Transverse colon (tissue), 4 donors: Measurements from ENCODE around the gene F8. TPM values are rescaled to one million over a fixed set of nuclear protein-coding genes. Genes with fewer than 3 reads are reported as not detected.

Source experiments
- DNase-seq: peaks from one replicate; pipeline ENCODE4 v3.0.0-alpha.2; 2019
- H3K27ac ChIP-seq, 4 donors: fragments of 200-600 bp; sonication (generic); 2 replicates each; pipeline ENCODE4 v1.5.1; 2016 to 2018; ENCODE audit warnings: inconsistent platforms in 4 of 4
- H3K27me3 ChIP-seq: fragments of 200-600 bp; sonication (generic); 2 replicates; pipeline ENCODE4 v1.5.1; 2017; ENCODE audit warnings: inconsistent platforms
- H3K36me3 ChIP-seq, 4 donors: fragments of 200-600 bp; sonication (generic); 2 replicates each; pipeline ENCODE4 v1.5.1; 2017 to 2019; ENCODE audit warnings: inconsistent platforms in 4 of 4
- H3K4me1 ChIP-seq, 4 donors: fragments of 200-600 bp; sonication (generic); 2 replicates each; pipeline ENCODE4 v1.5.1; 2017 to 2020; ENCODE audit warnings: inconsistent platforms in 4 of 4
- H3K4me3 ChIP-seq, 4 donors: fragments of 200-600 bp; sonication (generic); 1 replicate in 1 of 4; 2 replicates in 3 of 4; pipeline versions ENCODE4 v1.5.1 to v1.6.1; 2017 to 2019; ENCODE audit warnings: inconsistent platforms in 4 of 4
- H3K9me3 ChIP-seq, 2 donors: fragments of 200-600 bp; sonication (generic); 2 replicates each; pipeline ENCODE4 v1.5.1; 2017 to 2019; ENCODE audit warnings: inconsistent platforms in 2 of 2
- CTCF ChIP-seq, 5 experiments: fragments of 200-600 bp in 3 of 5; fragments of 450-650 bp in 2 of 5; sonication (generic) in 3 of 5; IDR thresholded peaks; 1 replicate in 2 of 5; 2 replicates in 3 of 5; pipeline ENCODE4 v1.5.1; 2016 to 2017; ENCODE audit warnings: antibody characterized with exemption in 5 of 5, inconsistent platforms in 3 of 5, mild to moderate bottlenecking in 2 of 5, moderate library complexity in 1 of 5
- EP300 ChIP-seq: sonication (generic); formaldehyde crosslinking; IDR thresholded peaks from one replicate; pipeline ENCODE4 v1.6.1; 2017; ENCODE audit warnings: antibody characterized with exemption, low read depth
- POLR2A ChIP-seq: fragments of 450-650 bp; IDR thresholded peaks from one replicate; pipeline ENCODE4 v1.6.1; 2016; ENCODE audit warnings: antibody characterized with exemption, mild to moderate bottlenecking, moderate library complexity
- POLR2AphosphoS5 ChIP-seq, 3 donors: sonication (generic); formaldehyde crosslinking; IDR thresholded peaks; one replicate each; pipeline ENCODE4 v1.6.1; 2016; ENCODE audit warnings: antibody characterized with exemption in 3 of 3
- WGBS, 2 donors: methylation state at CpG; one replicate each; pipeline ENCODE4 v1.1.5; 2018; ENCODE audit warnings: low coverage in 1 of 2; 5-methylcytosine and 5-hydroxymethylcytosine counted together
- in situ Hi-C, 4 donors: fragments of 200-750 bp; cut with MboI; loops; one replicate each; pipeline versions ENCODE4 v1.15.0 to v1.15.1; 2017; ENCODE audit warnings: low sequenced_read_pairs in 3 of 4, low pct_ligation_motif_present in 1 of 4, low pct_unique_long_range_greater_than_20kb in 1 of 4
- intact Hi-C: fragments of 100-400 bp; cut with DNase I; formaldehyde crosslinking; loops from one replicate; pipeline ENCODE4 v1.15.1; 2023; ENCODE audit warnings: low total_unique reads
- total RNA-seq, 4 donors: library from RNA; depleted of rRNA; stranded (reverse); fragments of >200 nt; gene quantifications; one replicate each; pipeline ENCODE4 v1.1.0, GENCODE V29; 2016

Gene F8
- total RNA-seq, 4 donors from 2014 or later: 1.2 to 4.5 (median 4.0) TPM

DNA sequence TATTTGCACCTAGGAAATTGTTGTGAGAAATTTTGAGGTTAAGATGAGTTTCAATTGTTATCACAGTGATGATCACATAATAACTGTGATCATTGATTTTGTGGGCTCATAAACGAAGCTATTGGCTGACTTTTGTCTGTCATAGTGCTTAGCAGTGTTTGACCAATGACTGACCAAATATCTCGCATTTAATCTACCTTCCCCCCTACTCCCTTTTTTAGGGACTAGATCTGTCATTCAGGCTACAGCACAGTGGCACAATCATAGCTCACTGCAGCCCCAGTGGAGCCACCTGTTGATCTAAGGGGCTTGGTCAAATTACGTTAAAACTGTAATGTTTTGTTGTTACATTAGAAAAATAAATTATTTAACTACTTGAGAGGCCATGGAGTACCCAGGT, 5.6 kb upstream of the F8 start:
- Histone ChIP-seq H3K4me3 (peak overlapping the region in 2 of 4 donors; percentile 51 to 66), H3K27me3 (no peaks in the 10 kb centered on the region), H3K36me3 (no peaks in the 10 kb centered on the region), H3K27ac (peak overlapping the region; percentile 91 to 98 (median 94)), H3K9me3 (no peaks in the 10 kb centered on the region), H3K4me1 (peaks cover 0 to 13% (median 5%) of the 10 kb centered on the region in 4 donors)
- in situ Hi-C loops (no loop called here), intact Hi-C loops (no loop called here)
- TF ChIP-seq POLR2A: no peak
- TF ChIP-seq CTCF (IDR thresholded peaks at IDR 0.05): no peak
- TF ChIP-seq EP300: no peak
- no peak for TF ChIP-seq POLR2AphosphoS5 (IDR thresholded peaks at IDR 0.05)
- DNase-seq: no peak
- WGBS, 2 donors: 14 to 37% methylated on average over 1 to 3 of the region's 3 CpGs

DNA sequence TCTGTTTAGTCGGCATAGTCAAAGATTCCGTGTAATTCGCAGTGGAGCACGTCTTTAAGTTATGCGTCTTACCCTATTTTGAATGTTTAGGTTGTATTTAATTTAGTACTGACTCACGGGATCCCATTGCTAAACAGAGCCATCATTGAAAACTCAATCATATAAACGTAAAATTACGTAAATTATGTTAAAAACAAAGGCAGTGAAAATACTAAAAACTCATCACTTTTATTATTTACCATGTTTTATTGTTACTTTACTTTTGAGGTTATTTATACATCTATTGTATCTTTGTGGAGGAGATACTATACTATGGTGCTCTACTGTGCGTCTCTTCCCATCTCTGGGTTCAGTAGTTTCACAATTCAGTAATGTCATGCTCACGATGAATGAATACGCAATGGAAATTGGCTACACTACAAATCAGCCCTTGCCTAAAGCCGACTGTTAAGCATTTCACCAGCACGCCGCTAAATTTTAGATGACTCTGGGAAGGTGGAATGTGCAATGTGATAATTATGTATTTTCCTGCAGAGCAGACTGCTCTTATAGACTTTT, 5.1 kb upstream of the F8 start:
- Histone ChIP-seq H3K9me3 (no peaks in the 10 kb centered on the region), H3K4me1 (peaks cover 0 to 13% (median 5%) of the 10 kb centered on the region in 4 donors), H3K36me3 (no peaks in the 10 kb centered on the region), H3K27me3 (no peaks in the 10 kb centered on the region), H3K27ac (peak overlapping the region; percentile 91 to 98 (median 94)), H3K4me3 (peak overlapping the region; percentile 47 to 66 (median 54))
- DNase-seq: no peak
- TF ChIP-seq CTCF (IDR thresholded peaks at IDR 0.05) (no peak), POLR2AphosphoS5 (IDR thresholded peaks at IDR 0.05) (peak; percentile 42 to 63 (median 48)), EP300 (no peak), POLR2A (peak; percentile 42)
- intact Hi-C loops (no loop called here), in situ Hi-C loops (no loop called here)
- WGBS, 2 donors: 0 to 42% methylated on average over 8 to 14 of the region's 14 CpGs

DNA sequence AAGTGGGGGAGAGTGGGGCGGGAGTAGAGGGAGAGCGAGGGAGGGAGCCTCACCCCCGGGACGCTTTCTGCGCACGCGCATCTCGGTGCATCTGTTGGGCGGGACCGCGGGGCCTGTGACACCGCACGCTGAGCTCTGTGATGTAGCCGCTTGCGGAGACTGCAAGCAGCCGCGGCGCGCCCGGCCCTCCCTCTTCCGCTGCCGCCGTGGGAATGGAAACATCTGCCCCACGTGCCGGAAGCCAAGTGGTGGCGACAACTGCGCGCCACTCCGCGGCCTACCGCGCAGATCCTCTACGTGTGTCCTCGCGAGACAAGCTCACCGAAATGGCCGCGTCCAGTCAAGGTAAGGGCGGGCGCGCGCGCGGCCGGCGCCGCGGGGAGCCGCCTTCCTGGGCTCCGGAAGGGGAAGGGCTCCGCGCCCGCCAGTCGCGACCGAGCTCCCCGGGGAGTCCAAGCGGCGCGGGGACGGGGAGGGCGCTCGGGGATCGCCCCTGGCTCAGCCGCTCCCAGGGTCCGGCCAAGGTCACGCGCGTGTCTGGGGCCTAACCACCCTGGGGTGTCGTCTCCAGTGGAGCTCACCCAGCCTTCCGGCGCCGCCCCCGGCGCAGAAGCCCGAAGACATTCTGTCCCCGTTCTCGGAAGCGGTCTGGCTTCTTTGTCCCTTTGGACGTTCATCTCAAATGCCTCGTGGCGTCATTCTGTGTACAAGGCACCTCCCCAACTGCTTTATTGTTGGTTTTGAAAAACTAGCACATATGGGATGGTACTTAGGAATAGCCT, 4.4 kb upstream of the F8 start, which contains the start of gene FUNDC2:
Gene FUNDC2, plus strand, starts transcription at position 118 of the 782 bp plus-strand sequence. Its CDS starts 95 bp downstream, at position 213.
- intact Hi-C loops (no loop called here), in situ Hi-C loops (no loop called here)
- Histone ChIP-seq H3K4me1 (peaks cover 0 to 13% (median 5%) of the 10 kb centered on the region in 4 donors), H3K9me3 (no peaks in the 10 kb centered on the region), H3K27me3 (no peaks in the 10 kb centered on the region), H3K4me3 (peak within 1 kb of the TSS; percentile 47 to 66 (median 54)), H3K27ac (peak within 1 kb of the TSS; percentile 91 to 98 (median 94)), H3K36me3 (no peaks in the 10 kb centered on the region)
- 65% methylated on average over 64 of the region's 82 CpGs; no CpG with 5 or more reads in 1 of the 2 donors for WGBS, 2 donors
- TF ChIP-seq EP300 (peak; percentile 67), POLR2A (peak; percentile 79), CTCF (IDR thresholded peaks at IDR 0.05) (no peak), POLR2AphosphoS5 (IDR thresholded peaks at IDR 0.05) (peak; percentile 38 to 77 (median 51))
- peak; percentile 95 for DNase-seq

- H3K4me1 ChIP-seq: peaks cover 0 to 13% (median 5%) of the 10 kb centered on the region in 4 donors
- no peaks in the 10 kb centered on the region for H3K9me3 ChIP-seq
- no peak for TF ChIP-seq CTCF (IDR thresholded peaks at IDR 0.05)
- peak in 1 of 3 donors; percentile 22 for TF ChIP-seq POLR2AphosphoS5 (IDR thresholded peaks at IDR 0.05)
- DNase-seq: no peak
- H3K4me3 ChIP-seq: peak overlapping the region; percentile 13 to 66 (median 54)
- peak overlapping the region; percentile 91 to 98 (median 94) for H3K27ac ChIP-seq
- in situ Hi-C loops (no loop called here), intact Hi-C loops (no loop called here)
- 0 to 39% methylated on average over 1 to 16 of the region's 16 CpGs for WGBS, 2 donors
- no peaks in the 10 kb centered on the region for H3K36me3 ChIP-seq
- no peaks in the 10 kb centered on the region for H3K27me3 ChIP-seq
These were observed 3.9 kb upstream of the F8 start for GRCh38 chrX:155026420-155026726.
